Astrocyte of the cerebellum (primary cell): Measurements from ENCODE around the gene MARK1.

ENCODE experiments used
- DNase-seq: peaks from one replicate; pipeline ENCODE4 v3.0.0-alpha.2; 2011; ENCODE audit warnings: low read depth
- H3K4me3 ChIP-seq: 2 replicates; pipeline ENCODE4 v1.5.1; 2011; ENCODE audit warnings: mild to moderate bottlenecking, low read depth, low read length, moderate library complexity
- in situ Hi-C: cut with HindIII; loops from 2 replicates; pipeline ENCODE4 v1.10.0; 2017; ENCODE audit warnings: low sequenced_read_pairs
- TF ChIP-seq, protein P1 (sequence below): IDR thresholded peaks from 2 replicates; pipeline ENCODE4 v1.5.1; 2012; ENCODE audit warnings: low read length, low read depth, moderate library complexity, mild to moderate bottlenecking; ENCODE audit errors: missing control alignments

Gene MARK1

GRCh38 chr1:220631238-220631815 is 103.4 kb downstream of the MARK1 start:
- TF ChIP-seq, protein P1, sequence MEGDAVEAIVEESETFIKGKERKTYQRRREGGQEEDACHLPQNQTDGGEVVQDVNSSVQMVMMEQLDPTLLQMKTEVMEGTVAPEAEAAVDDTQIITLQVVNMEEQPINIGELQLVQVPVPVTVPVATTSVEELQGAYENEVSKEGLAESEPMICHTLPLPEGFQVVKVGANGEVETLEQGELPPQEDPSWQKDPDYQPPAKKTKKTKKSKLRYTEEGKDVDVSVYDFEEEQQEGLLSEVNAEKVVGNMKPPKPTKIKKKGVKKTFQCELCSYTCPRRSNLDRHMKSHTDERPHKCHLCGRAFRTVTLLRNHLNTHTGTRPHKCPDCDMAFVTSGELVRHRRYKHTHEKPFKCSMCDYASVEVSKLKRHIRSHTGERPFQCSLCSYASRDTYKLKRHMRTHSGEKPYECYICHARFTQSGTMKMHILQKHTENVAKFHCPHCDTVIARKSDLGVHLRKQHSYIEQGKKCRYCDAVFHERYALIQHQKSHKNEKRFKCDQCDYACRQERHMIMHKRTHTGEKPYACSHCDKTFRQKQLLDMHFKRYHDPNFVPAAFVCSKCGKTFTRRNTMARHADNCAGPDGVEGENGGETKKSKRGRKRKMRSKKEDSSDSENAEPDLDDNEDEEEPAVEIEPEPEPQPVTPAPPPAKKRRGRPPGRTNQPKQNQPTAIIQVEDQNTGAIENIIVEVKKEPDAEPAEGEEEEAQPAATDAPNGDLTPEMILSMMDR = no peak
- DNase-seq = no peak

DNA sequence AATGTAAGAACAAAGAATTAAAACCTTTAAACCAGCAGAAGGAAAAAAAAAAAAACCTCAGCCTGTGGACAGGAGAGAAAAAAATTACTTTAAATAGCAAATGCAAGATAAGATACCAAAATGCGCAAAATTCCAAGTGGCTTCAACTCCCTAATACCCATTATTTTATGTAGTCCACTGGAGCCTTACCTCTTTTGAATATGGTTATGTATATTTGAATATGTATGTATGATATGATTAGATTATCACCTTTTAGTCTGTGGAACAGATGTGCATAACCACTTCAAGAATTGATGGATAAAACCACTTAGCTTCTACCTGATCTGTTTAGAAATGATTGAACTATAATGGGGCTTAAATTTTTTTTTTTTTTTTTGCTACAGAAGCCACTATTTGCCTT is 109.8 kb downstream of the MARK1 start:
- TF ChIP-seq, protein P1 = no peak
- in situ Hi-C loops = no loop called here
- no peak for DNase-seq
- H3K4me3 ChIP-seq = no peak overlapping the region

More at GRCh38 chr1:220631238-220631815, 103.4 kb downstream of the MARK1 start:
- H3K4me3 ChIP-seq = no peak overlapping the region
- in situ Hi-C loops = no loop called here

- no peak overlapping the region for H3K4me3 ChIP-seq
- TF ChIP-seq, protein P1 = no peak
- in situ Hi-C loops = no loop called here
- DNase-seq = no peak
Measured at GRCh38 chr1:220642285-220642684, 114.3 kb downstream of the MARK1 start.

GRCh38 chr1:220652995-220653394 is 125.1 kb downstream of the MARK1 start:
- DNase-seq = no peak
- H3K4me3 ChIP-seq = no peak overlapping the region
- in situ Hi-C loops = no loop called here
- TF ChIP-seq, protein P1 = no peak

DNA sequence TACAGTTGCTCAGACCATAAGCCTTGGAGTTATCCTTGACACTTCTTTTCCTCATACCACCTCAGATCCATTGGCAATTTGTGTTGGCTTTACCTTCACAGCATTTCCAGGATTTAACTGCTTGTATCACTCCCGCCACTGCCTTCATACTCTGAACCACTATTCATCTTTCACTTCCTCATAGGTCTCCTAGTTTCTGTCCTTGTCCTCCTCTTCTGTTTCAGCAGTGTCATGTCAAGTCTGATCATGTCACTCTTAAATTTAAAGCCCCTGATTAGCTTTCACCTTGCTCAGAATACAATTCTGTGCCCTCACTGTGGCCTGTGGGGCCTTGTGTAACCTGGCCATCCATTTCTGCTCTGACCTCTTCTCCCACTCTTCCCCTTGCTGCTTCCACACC is 127.6 kb downstream of the MARK1 start:
- DNase-seq = no peak

DNA sequence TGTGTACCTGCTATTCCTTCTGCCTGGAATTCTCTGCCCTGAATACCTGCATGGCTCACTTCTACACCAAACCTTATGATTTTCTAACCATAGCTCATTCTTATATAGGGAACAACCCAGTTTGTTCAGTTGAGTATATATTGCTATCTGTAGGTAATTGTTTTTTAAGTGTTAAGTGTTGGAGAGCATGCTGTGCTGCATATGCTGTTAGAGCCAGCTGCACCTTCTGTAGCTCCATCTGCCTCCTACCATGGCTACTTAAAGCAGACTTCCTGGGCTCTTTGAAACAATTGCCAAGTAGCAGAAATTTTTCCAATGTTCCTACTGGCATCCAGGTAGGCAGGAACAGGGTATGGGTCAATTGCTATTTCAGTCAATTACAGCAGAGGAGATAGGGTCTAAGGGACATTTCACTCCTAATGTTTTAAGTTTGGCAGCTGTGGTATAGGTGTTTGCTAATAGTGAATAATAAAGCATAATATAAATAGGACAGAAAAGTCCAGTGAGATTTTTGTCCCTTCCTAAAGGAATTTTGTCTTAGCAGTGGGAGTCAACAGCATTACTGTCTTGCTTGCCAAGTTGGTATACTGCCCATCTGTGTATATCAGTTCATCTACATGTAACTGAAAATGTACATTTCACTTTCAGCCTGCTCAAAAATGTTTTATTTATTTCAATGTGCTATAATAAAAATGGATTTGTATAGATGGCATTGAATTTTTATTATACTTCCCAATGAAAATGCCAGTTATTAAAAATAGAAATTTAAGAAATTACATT is 128.2 kb downstream of the MARK1 start:
- no peak overlapping the region for H3K4me3 ChIP-seq
- in situ Hi-C loops = no loop called here
- TF ChIP-seq, protein P1 = no peak
- DNase-seq = no peak

More for the DNA sequence above, 127.6 kb downstream of the MARK1 start:
- H3K4me3 ChIP-seq = no peak overlapping the region
- TF ChIP-seq, protein P1 = no peak
- in situ Hi-C loops = no loop called here
